K562 (cell line): ENCODE data around the gene RERE. TPM values are rescaled to one million over a fixed set of nuclear protein-coding genes. Genes with fewer than 3 reads are reported as not detected.

Source experiments
- CSDE1 ChIP-seq, 2 experiments: fragments of 450-650 bp; IDR thresholded peaks; 2 replicates each; pipeline ENCODE4 v1.6.1; 2016; ENCODE audit warnings: mild to moderate bottlenecking in 1 of 2
- EHMT2 ChIP-seq: fragments of 450-650 bp; IDR thresholded peaks from 2 replicates; pipeline ENCODE4 v1.6.1; 2018; ENCODE audit warnings: antibody characterized with exemption
- NBN ChIP-seq: fragments of 450-650 bp; IDR thresholded peaks from 2 replicates; pipeline ENCODE4 v1.6.1; 2016; ENCODE audit warnings: low read depth, mild to moderate bottlenecking
- POLR2AphosphoS5 ChIP-seq: IDR thresholded peaks from 2 replicates; pipeline ENCODE4 v1.6.1; 2011; ENCODE audit warnings: mild to moderate bottlenecking, low read depth, low read length, moderate library complexity; ENCODE audit not compliant: control insufficient read depth, insufficient read depth
- RHOXF2B ChIP-seq: fragments of 250-450 bp; sonication (Bioruptor Pico); conservative IDR thresholded peaks from 2 replicates; pipeline ENCODE4 v1.5.1; 2021
- TCF3 ChIP-seq: sonication (generic); formaldehyde crosslinking; IDR thresholded peaks from 2 replicates; pipeline ENCODE4 v1.4.0; 2020; ENCODE audit warnings: mild to moderate bottlenecking, missing genetic modification reagents
- ZNF146 ChIP-seq: IDR thresholded peaks from one replicate; pipeline ENCODE4 v1.6.1; 2018; ENCODE audit warnings: missing compliant biosample characterization; ENCODE audit not compliant: unreplicated experiment
- ZNF311 ChIP-seq: fragments of 250-450 bp; sonication (Bioruptor Pico); IDR thresholded peaks from 2 replicates; pipeline ENCODE4 v1.4.0; 2020; ENCODE audit warnings: mild to moderate bottlenecking, moderate library complexity
- ZNF507 ChIP-seq: conservative IDR thresholded peaks from 2 replicates; pipeline ENCODE4 v1.6.1; 2017; ENCODE audit warnings: missing genetic modification characterization, missing compliant biosample characterization
- polyA plus RNA-seq, 8 experiments: library from polyadenylated mRNA; depleted of rRNA in 4 of 8; stranded (reverse) in 5 of 8; unstranded in 3 of 8; fragments of >200 nt; fragmentation: Nextera tagmentation in 2 of 8; fragmentation: Illumina TruSeq in 1 of 8; extraction: Ambion mirVana in 2 of 8; extraction: Trizol in 1 of 8; gene quantifications; 2 replicates each; pipeline versions ENCODE4 v1.2.1 to v1.2.3, GENCODE V29; 2011 to 2014; ENCODE audit warnings: inconsistent platforms in 1 of 8, missing spikeins in 1 of 8
- total RNA-seq, 7 experiments: library from RNA; depleted of rRNA in 6 of 7; stranded (reverse); fragments of >200 nt in 6 of 7; fragmentation: Illumina TruSeq in 2 of 7; extraction: Trizol in 2 of 7; gene quantifications; 2 replicates each; pipeline versions ENCODE4 v1.2.1 to v1.2.3, GENCODE V29; 2011 to 2021; ENCODE audit warnings: low replicate concordance in 1 of 7
- TF ChIP-seq, protein P1 (sequence below): fragments of 450-650 bp; IDR thresholded peaks from 2 replicates; pipeline ENCODE4 v1.6.1; 2014; ENCODE audit warnings: low read depth, mild to moderate bottlenecking, moderate library complexity, borderline replicate concordance
- TF ChIP-seq, protein P2 (sequence below): IDR thresholded peaks from 2 replicates; pipeline ENCODE4 v1.6.1; 2012; ENCODE audit warnings: low read depth, low read length, improper control_type of control experiment, borderline replicate concordance
- TF ChIP-seq, protein P3 (sequence below), 2 experiments: fragments of 450-650 bp; formaldehyde crosslinking in 1 of 2; IDR thresholded peaks; 2 replicates each; pipeline versions ENCODE4 v1.4.0 to v1.6.1; 2014 to 2020; ENCODE audit warnings: mild to moderate bottlenecking in 2 of 2, borderline replicate concordance in 1 of 2, low read depth in 1 of 2
- TF ChIP-seq, protein P4 (sequence below): fragments of 250-450 bp; sonication (Bioruptor Pico); IDR thresholded peaks from 2 replicates; pipeline ENCODE4 v1.4.0; 2020; ENCODE audit warnings: mild to moderate bottlenecking, moderate library complexity, borderline replicate concordance

Gene RERE
- total and polyA plus RNA-seq, 9 of the 15 experiments (the other 6 are each of a cell fraction or from before 2014, with no cell fraction given), result 3.0 to 51.5 (median 13.4) TPM

DNA sequence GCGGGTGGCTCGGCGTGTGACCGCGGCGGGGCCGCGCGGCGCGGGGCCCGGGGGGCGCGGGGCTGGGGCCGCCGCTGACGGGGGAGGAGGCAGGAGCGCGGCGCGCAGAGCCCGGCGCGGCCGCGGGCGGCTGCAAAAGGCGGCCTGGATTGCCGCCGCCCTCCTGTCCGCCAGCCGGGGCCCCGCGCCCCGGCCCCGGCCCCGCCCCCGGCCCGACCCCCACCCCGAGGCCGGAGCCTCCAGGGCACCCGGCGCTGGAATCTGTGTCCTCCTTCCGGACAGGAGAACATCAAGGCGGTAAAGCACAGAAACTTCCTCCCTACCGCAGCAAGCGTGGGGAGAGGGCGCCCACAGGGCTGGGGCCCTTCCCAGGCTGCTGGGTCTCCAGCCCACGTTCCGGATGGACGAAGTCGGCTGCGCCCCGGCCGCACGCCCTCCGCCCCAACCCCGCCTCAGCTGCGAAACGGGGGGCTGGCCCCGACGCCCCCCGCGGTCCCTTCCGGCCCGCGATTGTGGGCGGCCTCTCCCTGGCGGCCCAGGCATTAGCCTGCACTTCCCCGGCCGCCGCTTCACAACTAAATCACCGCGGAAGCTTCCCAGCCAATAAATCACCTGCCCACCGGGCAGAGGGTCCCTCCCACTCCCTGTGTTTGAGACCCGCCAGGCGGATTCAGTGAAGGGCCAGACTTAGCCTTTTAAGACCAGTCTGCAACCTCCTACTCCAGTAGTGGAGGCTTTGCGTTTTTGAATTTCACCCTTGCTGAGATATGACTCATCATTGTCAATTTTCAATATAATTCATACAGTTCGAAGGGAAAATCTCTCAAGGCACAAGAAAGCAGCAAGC, 393.5 kb downstream of the RERE start (continued):
- TF ChIP-seq, protein P1, sequence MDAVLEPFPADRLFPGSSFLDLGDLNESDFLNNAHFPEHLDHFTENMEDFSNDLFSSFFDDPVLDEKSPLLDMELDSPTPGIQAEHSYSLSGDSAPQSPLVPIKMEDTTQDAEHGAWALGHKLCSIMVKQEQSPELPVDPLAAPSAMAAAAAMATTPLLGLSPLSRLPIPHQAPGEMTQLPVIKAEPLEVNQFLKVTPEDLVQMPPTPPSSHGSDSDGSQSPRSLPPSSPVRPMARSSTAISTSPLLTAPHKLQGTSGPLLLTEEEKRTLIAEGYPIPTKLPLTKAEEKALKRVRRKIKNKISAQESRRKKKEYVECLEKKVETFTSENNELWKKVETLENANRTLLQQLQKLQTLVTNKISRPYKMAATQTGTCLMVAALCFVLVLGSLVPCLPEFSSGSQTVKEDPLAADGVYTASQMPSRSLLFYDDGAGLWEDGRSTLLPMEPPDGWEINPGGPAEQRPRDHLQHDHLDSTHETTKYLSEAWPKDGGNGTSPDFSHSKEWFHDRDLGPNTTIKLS, result no peak
- no peak for TF ChIP-seq NBN
- TF ChIP-seq, protein P2, sequence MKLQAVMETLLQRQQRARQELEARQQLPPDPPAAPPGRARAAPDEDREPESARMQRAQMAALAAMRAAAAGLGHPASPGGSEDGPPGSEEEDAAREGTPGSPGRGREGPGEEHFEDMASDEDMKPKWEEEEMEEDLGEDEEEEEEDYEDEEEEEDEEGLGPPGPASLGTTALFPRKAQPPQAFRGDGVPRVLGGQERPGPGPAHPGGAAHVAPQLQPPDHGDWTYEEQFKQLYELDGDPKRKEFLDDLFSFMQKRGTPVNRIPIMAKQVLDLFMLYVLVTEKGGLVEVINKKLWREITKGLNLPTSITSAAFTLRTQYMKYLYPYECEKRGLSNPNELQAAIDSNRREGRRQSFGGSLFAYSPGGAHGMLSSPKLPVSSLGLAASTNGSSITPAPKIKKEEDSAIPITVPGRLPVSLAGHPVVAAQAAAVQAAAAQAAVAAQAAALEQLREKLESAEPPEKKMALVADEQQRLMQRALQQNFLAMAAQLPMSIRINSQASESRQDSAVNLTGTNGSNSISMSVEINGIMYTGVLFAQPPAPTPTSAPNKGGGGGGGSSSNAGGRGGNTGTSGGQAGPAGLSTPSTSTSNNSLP, result no peak
- no peak for TF ChIP-seq ZNF146 (CRISPR knock-in tag)
- no peak for TF ChIP-seq ZNF507 (tag)
- no peak for TF ChIP-seq POLR2AphosphoS5
- TF ChIP-seq TCF3 (CRISPR knock-in tag), result no peak
- TF ChIP-seq CSDE1 (IDR thresholded peaks at IDR 0.05), result no peak
- TF ChIP-seq EHMT2, result no peak
- TF ChIP-seq, protein P3, sequence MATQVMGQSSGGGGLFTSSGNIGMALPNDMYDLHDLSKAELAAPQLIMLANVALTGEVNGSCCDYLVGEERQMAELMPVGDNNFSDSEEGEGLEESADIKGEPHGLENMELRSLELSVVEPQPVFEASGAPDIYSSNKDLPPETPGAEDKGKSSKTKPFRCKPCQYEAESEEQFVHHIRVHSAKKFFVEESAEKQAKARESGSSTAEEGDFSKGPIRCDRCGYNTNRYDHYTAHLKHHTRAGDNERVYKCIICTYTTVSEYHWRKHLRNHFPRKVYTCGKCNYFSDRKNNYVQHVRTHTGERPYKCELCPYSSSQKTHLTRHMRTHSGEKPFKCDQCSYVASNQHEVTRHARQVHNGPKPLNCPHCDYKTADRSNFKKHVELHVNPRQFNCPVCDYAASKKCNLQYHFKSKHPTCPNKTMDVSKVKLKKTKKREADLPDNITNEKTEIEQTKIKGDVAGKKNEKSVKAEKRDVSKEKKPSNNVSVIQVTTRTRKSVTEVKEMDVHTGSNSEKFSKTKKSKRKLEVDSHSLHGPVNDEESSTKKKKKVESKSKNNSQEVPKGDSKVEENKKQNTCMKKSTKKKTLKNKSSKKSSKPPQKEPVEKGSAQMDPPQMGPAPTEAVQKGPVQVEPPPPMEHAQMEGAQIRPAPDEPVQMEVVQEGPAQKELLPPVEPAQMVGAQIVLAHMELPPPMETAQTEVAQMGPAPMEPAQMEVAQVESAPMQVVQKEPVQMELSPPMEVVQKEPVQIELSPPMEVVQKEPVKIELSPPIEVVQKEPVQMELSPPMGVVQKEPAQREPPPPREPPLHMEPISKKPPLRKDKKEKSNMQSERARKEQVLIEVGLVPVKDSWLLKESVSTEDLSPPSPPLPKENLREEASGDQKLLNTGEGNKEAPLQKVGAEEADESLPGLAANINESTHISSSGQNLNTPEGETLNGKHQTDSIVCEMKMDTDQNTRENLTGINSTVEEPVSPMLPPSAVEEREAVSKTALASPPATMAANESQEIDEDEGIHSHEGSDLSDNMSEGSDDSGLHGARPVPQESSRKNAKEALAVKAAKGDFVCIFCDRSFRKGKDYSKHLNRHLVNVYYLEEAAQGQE (IDR thresholded peaks at IDR 0.05; ENCODE audit: borderline replicate concordance), result no peak
- TF ChIP-seq, protein P3 (CRISPR knock-in tag; IDR thresholded peaks at IDR 0.05; ENCODE audit: low read depth), result no peak
- no peak for TF ChIP-seq RHOXF2B (CRISPR knock-in tag)
- TF ChIP-seq ZNF311 (CRISPR knock-in tag), result no peak
- TF ChIP-seq, protein P4, sequence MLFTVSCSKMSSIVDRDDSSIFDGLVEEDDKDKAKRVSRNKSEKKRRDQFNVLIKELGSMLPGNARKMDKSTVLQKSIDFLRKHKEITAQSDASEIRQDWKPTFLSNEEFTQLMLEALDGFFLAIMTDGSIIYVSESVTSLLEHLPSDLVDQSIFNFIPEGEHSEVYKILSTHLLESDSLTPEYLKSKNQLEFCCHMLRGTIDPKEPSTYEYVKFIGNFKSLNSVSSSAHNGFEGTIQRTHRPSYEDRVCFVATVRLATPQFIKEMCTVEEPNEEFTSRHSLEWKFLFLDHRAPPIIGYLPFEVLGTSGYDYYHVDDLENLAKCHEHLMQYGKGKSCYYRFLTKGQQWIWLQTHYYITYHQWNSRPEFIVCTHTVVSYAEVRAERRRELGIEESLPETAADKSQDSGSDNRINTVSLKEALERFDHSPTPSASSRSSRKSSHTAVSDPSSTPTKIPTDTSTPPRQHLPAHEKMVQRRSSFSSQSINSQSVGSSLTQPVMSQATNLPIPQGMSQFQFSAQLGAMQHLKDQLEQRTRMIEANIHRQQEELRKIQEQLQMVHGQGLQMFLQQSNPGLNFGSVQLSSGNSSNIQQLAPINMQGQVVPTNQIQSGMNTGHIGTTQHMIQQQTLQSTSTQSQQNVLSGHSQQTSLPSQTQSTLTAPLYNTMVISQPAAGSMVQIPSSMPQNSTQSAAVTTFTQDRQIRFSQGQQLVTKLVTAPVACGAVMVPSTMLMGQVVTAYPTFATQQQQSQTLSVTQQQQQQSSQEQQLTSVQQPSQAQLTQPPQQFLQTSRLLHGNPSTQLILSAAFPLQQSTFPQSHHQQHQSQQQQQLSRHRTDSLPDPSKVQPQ (CRISPR knock-in tag), result no peak
